CD14-positive monocyte (primary cell): ENCODE measurements around the gene ARHGEF1. TPM values are rescaled to one million over a fixed set of nuclear protein-coding genes. Genes with fewer than 3 reads are reported as not detected.
A peak's percentile ranks its signal among the peaks of the same experiment; 100 is the strongest.

Source experiments
- DNase-seq, 3 donors: peaks; one replicate each; pipeline ENCODE4 v3.0.0-alpha.2; 2011 to 2022
- H2AFZ ChIP-seq: 2 replicates; pipeline ENCODE4 v1.6.0; 2012; ENCODE audit warnings: mild to moderate bottlenecking, low read depth, low read length, inconsistent platforms; ENCODE audit not compliant: insufficient read depth, poor library complexity, severe bottlenecking
- H3K27ac ChIP-seq, 2 donors: 1 replicate in 1 of 2; 2 replicates in 1 of 2; pipeline ENCODE4 v1.5.1; 2012 to 2013; ENCODE audit warnings: low read length in 2 of 2, control low read depth in 1 of 2, inconsistent platforms in 1 of 2, low read depth in 1 of 2, mild to moderate bottlenecking in 1 of 2
- H3K27me3 ChIP-seq, 2 donors: one replicate each; pipeline versions ENCODE4 v1.6.0 to v1.6.1; 2011 to 2013; ENCODE audit warnings: low read length in 2 of 2; ENCODE audit not compliant: control insufficient read depth in 2 of 2, insufficient read depth in 2 of 2
- H3K36me3 ChIP-seq, 2 donors: replicated peaks in 1 of 2; 1 replicate in 1 of 2; 2 replicates in 1 of 2; pipeline versions ENCODE4 v1.5.1 to v1.6.1; 2012 to 2013; ENCODE audit warnings: low read length in 2 of 2, control low read depth in 1 of 2, inconsistent platforms in 1 of 2, mild to moderate bottlenecking in 1 of 2; ENCODE audit not compliant: insufficient read depth in 2 of 2, control insufficient read depth in 1 of 2
- H3K4me1 ChIP-seq, 2 donors: 1 replicate in 1 of 2; 2 replicates in 1 of 2; pipeline versions ENCODE4 v1.5.1 to v1.6.1; 2012 to 2013; ENCODE audit warnings: low read length in 2 of 2, control low read depth in 1 of 2, inconsistent platforms in 1 of 2, mild to moderate bottlenecking in 1 of 2, moderate library complexity in 1 of 2; ENCODE audit not compliant: insufficient read depth in 2 of 2, control insufficient read depth in 1 of 2
- H3K4me2 ChIP-seq: replicated peaks from 2 replicates; pipeline ENCODE3; 2012; ENCODE audit warnings: low read length, moderate library complexity, mild to moderate bottlenecking; ENCODE audit not compliant: poor library complexity, severe bottlenecking; ENCODE audit errors: extremely low read depth
- H3K4me3 ChIP-seq, 3 experiments: fragments of 200-600 bp in 1 of 3; sonication (generic) in 1 of 3; replicated peaks in 1 of 3; 1 replicate in 2 of 3; 2 replicates in 1 of 3; pipeline ENCODE4 v1.5.1; 2011 to 2013; ENCODE audit warnings: low read length in 3 of 3, mild to moderate bottlenecking in 3 of 3, control low read depth in 2 of 3, low read depth in 2 of 3, inconsistent platforms in 1 of 3, moderate library complexity in 1 of 3
- H3K79me2 ChIP-seq: 2 replicates; pipeline ENCODE4 v1.6.0; 2012; ENCODE audit warnings: mild to moderate bottlenecking, control low read depth, inconsistent platforms, low read length, moderate library complexity; ENCODE audit not compliant: insufficient read depth
- H3K9ac ChIP-seq: 2 replicates; pipeline ENCODE4 v1.6.0; 2017; ENCODE audit warnings: low read length, mild to moderate bottlenecking; ENCODE audit not compliant: insufficient read depth, poor library complexity, severe bottlenecking
- H3K9me3 ChIP-seq, 2 donors: replicated peaks in 1 of 2; 1 replicate in 1 of 2; 2 replicates in 1 of 2; pipeline versions ENCODE4 v1.5.1 to v1.6.1; 2012 to 2013; ENCODE audit warnings: low read length in 2 of 2, control low read depth in 1 of 2; ENCODE audit not compliant: control insufficient read depth in 1 of 2, insufficient read depth in 1 of 2
- H4K20me1 ChIP-seq: 2 replicates; pipeline ENCODE4 v1.6.0; 2012; ENCODE audit warnings: mild to moderate bottlenecking, low read length, control low read depth, moderate library complexity; ENCODE audit not compliant: insufficient read depth
- H3K27ac Mint-ChIP-seq, 7 donors: one replicate each; pipeline ENCODE4 v1.8.0; 2020; ENCODE audit warnings: mild to moderate bottlenecking in 7 of 7, mixed read lengths in 7 of 7, moderate library complexity in 6 of 7, inconsistent platforms in 2 of 7
- H3K27me3 Mint-ChIP-seq, 3 donors: one replicate each; pipeline ENCODE4 v1.8.0; 2021 to 2022; ENCODE audit warnings: low read depth in 3 of 3, mild to moderate bottlenecking in 3 of 3, mixed read lengths in 3 of 3, moderate library complexity in 3 of 3, inconsistent platforms in 1 of 3
- H3K36me3 Mint-ChIP-seq, 2 donors: one replicate each; pipeline ENCODE4 v1.8.0; 2020; ENCODE audit warnings: mixed read lengths in 2 of 2, inconsistent platforms in 1 of 2, mild to moderate bottlenecking in 1 of 2
- H3K4me1 Mint-ChIP-seq: one replicate; pipeline ENCODE4 v1.8.0; 2020; ENCODE audit warnings: mild to moderate bottlenecking, mixed read lengths
- H3K4me3 Mint-ChIP-seq, 2 donors: one replicate each; pipeline ENCODE4 v1.8.0; 2020; ENCODE audit warnings: mild to moderate bottlenecking in 2 of 2, mixed read lengths in 2 of 2, moderate library complexity in 1 of 2
- H3K9me3 Mint-ChIP-seq, 7 donors: one replicate each; pipeline ENCODE4 v1.8.0; 2020 to 2022; ENCODE audit warnings: mixed read lengths in 7 of 7, mild to moderate bottlenecking in 6 of 7, moderate library complexity in 6 of 7, inconsistent platforms in 2 of 7
- CTCF ChIP-seq: fragments of 200-600 bp; IDR thresholded peaks from one replicate; pipeline ENCODE4 v1.8.0; 2022; ENCODE audit warnings: antibody characterized with exemption, mild to moderate bottlenecking
- WGBS: methylation state at CpG from one replicate; pipeline ENCODE4 v1.1.5; 2013; ENCODE audit warnings: missing lambda C conversion rate; ENCODE audit not compliant: insufficient coverage; 5-methylcytosine and 5-hydroxymethylcytosine counted together
- intact Hi-C, 2 donors: fragments of 100-400 bp; cut with micrococcal nuclease; formaldehyde crosslinking; loops; one replicate each; pipeline versions ENCODE4 v1.15.0 to v1.15.1; 2023
- polyA minus RNA-seq: library from RNA; depleted of rRNA, polyadenylated mRNA; stranded (reverse); fragments of >200 nt; gene quantifications from 2 replicates; pipeline ENCODE4 v1.2.3, GENCODE V29; 2012
- polyA plus RNA-seq, 3 donors: library from polyadenylated mRNA; depleted of rRNA in 1 of 3; unstranded in 2 of 3; stranded (reverse) in 1 of 3; fragments of 300-500 nt in 2 of 3; fragments of >200 nt in 1 of 3; fragmentation: Illumina TruSeq in 2 of 3; gene quantifications; 1 replicate in 2 of 3; 2 replicates in 1 of 3; pipeline ENCODE4 v1.2.3, GENCODE V29; 2012 to 2021
- total RNA-seq, 12 experiments: library from RNA in 1 of 12; stranded (reverse) in 1 of 12; fragments of 120-200 nt in 1 of 12; gene quantifications; one replicate each; pipeline ENCODE4 v1.2.4 and lab custom pipeline; 2013 to 2026; ENCODE audit warnings: mixed read lengths in 6 of 12, inconsistent platforms in 1 of 12

Gene ARHGEF1, protein sequence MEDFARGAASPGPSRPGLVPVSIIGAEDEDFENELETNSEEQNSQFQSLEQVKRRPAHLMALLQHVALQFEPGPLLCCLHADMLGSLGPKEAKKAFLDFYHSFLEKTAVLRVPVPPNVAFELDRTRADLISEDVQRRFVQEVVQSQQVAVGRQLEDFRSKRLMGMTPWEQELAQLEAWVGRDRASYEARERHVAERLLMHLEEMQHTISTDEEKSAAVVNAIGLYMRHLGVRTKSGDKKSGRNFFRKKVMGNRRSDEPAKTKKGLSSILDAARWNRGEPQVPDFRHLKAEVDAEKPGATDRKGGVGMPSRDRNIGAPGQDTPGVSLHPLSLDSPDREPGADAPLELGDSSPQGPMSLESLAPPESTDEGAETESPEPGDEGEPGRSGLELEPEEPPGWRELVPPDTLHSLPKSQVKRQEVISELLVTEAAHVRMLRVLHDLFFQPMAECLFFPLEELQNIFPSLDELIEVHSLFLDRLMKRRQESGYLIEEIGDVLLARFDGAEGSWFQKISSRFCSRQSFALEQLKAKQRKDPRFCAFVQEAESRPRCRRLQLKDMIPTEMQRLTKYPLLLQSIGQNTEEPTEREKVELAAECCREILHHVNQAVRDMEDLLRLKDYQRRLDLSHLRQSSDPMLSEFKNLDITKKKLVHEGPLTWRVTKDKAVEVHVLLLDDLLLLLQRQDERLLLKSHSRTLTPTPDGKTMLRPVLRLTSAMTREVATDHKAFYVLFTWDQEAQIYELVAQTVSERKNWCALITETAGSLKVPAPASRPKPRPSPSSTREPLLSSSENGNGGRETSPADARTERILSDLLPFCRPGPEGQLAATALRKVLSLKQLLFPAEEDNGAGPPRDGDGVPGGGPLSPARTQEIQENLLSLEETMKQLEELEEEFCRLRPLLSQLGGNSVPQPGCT
- 171 TPM for total RNA-seq (2013)
- 100 to 1,000 TPM in 1 of 3 donors, 10 to 100 TPM in 2; 82.8 to 622 (median 95.5) TPM for polyA plus RNA-seq
- 111 and 132 TPM in 2 replicates for polyA minus RNA-seq
- total RNA-seq (lab: John Stamatoyannopoulos, UW) = 41.3 to 296 (median 253) reads per million in 11 experiments

DNA sequence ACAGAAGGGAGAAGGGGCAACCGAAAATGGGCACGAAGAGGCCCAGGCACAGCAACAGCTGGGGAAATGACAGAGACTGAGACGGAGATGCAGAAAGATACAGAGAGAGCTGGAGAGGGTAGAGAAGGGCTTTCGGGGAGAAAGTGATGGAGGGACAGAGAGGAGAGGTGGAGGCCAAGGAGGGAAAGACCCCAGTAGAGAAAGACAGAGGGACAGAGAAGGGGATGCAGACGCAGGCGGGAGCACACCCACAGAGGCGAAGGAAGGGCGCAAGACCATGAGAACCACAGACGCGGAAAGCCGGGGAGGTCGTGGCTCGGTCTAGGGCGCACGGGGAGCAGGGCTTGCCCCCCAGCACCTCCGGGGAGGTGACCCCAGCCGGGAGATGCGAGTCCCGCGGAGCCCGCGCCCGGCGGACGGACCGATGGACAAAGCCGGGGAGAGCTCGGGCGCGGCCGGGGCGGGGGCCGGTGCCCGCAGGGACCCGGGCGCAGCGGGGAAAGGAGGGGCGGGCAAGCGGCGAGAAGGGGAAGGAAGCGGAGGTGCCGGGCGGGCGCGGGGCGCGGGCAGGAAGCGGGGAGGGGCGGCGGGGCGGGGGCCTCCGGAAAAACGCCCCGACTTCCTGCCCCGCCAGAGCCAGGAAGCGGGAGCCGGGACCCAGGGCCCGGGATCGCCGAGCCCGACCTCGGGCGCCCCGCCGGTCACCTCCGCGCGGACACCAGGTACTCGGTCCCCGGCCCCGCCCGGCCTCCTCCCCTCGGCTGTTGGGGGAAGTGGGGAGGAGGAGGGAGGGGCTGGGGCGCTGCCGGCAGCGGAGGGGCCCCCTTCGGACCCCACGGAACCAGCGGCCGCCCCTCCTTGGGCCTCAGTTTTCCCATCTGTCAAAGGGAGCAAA is at the start of gene ARHGEF1:
ARHGEF1 (plus strand) TSS at position 617 of the 895 bp plus-strand sequence. CDS start 4,899 bp downstream, outside the sequence.
- peak within 1 kb of the TSS; percentile 86 for H3K27ac ChIP-seq
- no peaks in the 10 kb centered on the region for H3K9me3 ChIP-seq
- DNase-seq = peak in 2 of 3 donors; percentile 52 to 55
- H3K27me3 ChIP-seq = no peaks in the 10 kb centered on the region
- H3K4me3 ChIP-seq = peak within 1 kb of the TSS; percentile 75 to 98 (median 98)
- peaks cover 48% of the 10 kb centered on the region for H3K79me2 ChIP-seq
- H3K9ac ChIP-seq = peak within 1 kb of the TSS; percentile 80
- Mint-ChIP-seq H3K9me3 (peaks cover 0 to 2% (median 0%) of the 10 kb centered on the region in 7 donors), H3K27ac (peak within 1 kb of the TSS; percentile 92 to 98 (median 95)), H3K4me1 (peaks cover 59% of the 10 kb centered on the region), H3K36me3 (peaks cover 11 to 17% of the 10 kb centered on the region in 2 donors), H3K4me3 (peak within 1 kb of the TSS; percentile 92 to 99), H3K27me3 (peaks cover 0 to 1% (median 0%) of the 10 kb centered on the region in 3 donors)
- H3K36me3 ChIP-seq = peaks cover 4 to 20% of the 10 kb centered on the region in 2 donors
- H3K4me1 ChIP-seq = peaks cover 62 to 77% of the 10 kb centered on the region in 2 donors
- under 1% methylated on average over 50 of the region's 80 CpGs for WGBS
- peak within 1 kb of the TSS; percentile 96 for H3K4me2 ChIP-seq
- intact Hi-C loops = loop anchor here (2.0 to 5.0 kb wide), 3 partner anchors 22 to 74 kb away; partner anchors contain the start of genes RPS19 (in 2 of the 2) and RABAC1 (in 1 of the 2)
- peak within 1 kb of the TSS; percentile 84 for H2AFZ ChIP-seq
- TF ChIP-seq CTCF = no peak
- H4K20me1 ChIP-seq = peaks cover 37% of the 10 kb centered on the region
